Transverse colon (tissue), 4 donors: ENCODE results near the gene VWA3B. TPM values are rescaled to one million over a fixed set of nuclear protein-coding genes. Genes with fewer than 3 reads are reported as not detected.

Experiments
- DNase-seq: peaks from one replicate; pipeline ENCODE4 v3.0.0-alpha.2; 2019
- H3K27ac ChIP-seq, 4 donors: fragments of 200-600 bp; sonication (generic); 2 replicates each; pipeline ENCODE4 v1.5.1; 2016 to 2018; ENCODE audit warnings: inconsistent platforms in 4 of 4
- H3K27me3 ChIP-seq: fragments of 200-600 bp; sonication (generic); 2 replicates; pipeline ENCODE4 v1.5.1; 2017; ENCODE audit warnings: inconsistent platforms
- H3K36me3 ChIP-seq, 4 donors: fragments of 200-600 bp; sonication (generic); 2 replicates each; pipeline ENCODE4 v1.5.1; 2017 to 2019; ENCODE audit warnings: inconsistent platforms in 4 of 4
- H3K4me1 ChIP-seq, 4 donors: fragments of 200-600 bp; sonication (generic); 2 replicates each; pipeline ENCODE4 v1.5.1; 2017 to 2020; ENCODE audit warnings: inconsistent platforms in 4 of 4
- H3K4me3 ChIP-seq, 4 donors: fragments of 200-600 bp; sonication (generic); 1 replicate in 1 of 4; 2 replicates in 3 of 4; pipeline versions ENCODE4 v1.5.1 to v1.6.1; 2017 to 2019; ENCODE audit warnings: inconsistent platforms in 4 of 4
- H3K9me3 ChIP-seq, 2 donors: fragments of 200-600 bp; sonication (generic); 2 replicates each; pipeline ENCODE4 v1.5.1; 2017 to 2019; ENCODE audit warnings: inconsistent platforms in 2 of 2
- CTCF ChIP-seq, 5 experiments: fragments of 200-600 bp in 3 of 5; fragments of 450-650 bp in 2 of 5; sonication (generic) in 3 of 5; IDR thresholded peaks; 1 replicate in 2 of 5; 2 replicates in 3 of 5; pipeline ENCODE4 v1.5.1; 2016 to 2017; ENCODE audit warnings: antibody characterized with exemption in 5 of 5, inconsistent platforms in 3 of 5, mild to moderate bottlenecking in 2 of 5, moderate library complexity in 1 of 5
- EP300 ChIP-seq: sonication (generic); formaldehyde crosslinking; IDR thresholded peaks from one replicate; pipeline ENCODE4 v1.6.1; 2017; ENCODE audit warnings: antibody characterized with exemption, low read depth
- POLR2A ChIP-seq: fragments of 450-650 bp; IDR thresholded peaks from one replicate; pipeline ENCODE4 v1.6.1; 2016; ENCODE audit warnings: antibody characterized with exemption, mild to moderate bottlenecking, moderate library complexity
- POLR2AphosphoS5 ChIP-seq, 3 donors: sonication (generic); formaldehyde crosslinking; IDR thresholded peaks; one replicate each; pipeline ENCODE4 v1.6.1; 2016; ENCODE audit warnings: antibody characterized with exemption in 3 of 3
- WGBS, 2 donors: methylation state at CpG; one replicate each; pipeline ENCODE4 v1.1.5; 2018; ENCODE audit warnings: low coverage in 1 of 2; 5-methylcytosine and 5-hydroxymethylcytosine counted together
- in situ Hi-C, 4 donors: fragments of 200-750 bp; cut with MboI; loops; one replicate each; pipeline versions ENCODE4 v1.15.0 to v1.15.1; 2017; ENCODE audit warnings: low sequenced_read_pairs in 3 of 4, low pct_ligation_motif_present in 1 of 4, low pct_unique_long_range_greater_than_20kb in 1 of 4
- intact Hi-C: fragments of 100-400 bp; cut with DNase I; formaldehyde crosslinking; loops from one replicate; pipeline ENCODE4 v1.15.1; 2023; ENCODE audit warnings: low total_unique reads
- total RNA-seq, 4 donors: library from RNA; depleted of rRNA; stranded (reverse); fragments of >200 nt; gene quantifications; one replicate each; pipeline ENCODE4 v1.1.0, GENCODE V29; 2016

The VWA3B gene
- total RNA-seq, 4 donors from 2014 or later = 0.41 to 0.48 TPM; not detected in 2

GRCh38 chr2:98067160-98067559, 19.8 kb upstream of the VWA3B start:
- in situ Hi-C loops = no loop called here
- TF ChIP-seq POLR2A (no peak), EP300 (no peak), CTCF (IDR thresholded peaks at IDR 0.05) (no peak), POLR2AphosphoS5 (IDR thresholded peaks at IDR 0.05) (no peak)

GRCh38 chr2:98070081-98070480, 16.9 kb upstream of the VWA3B start:
- Histone ChIP-seq H3K27me3 (no peaks in the 10 kb centered on the region), H3K36me3 (no peaks in the 10 kb centered on the region), H3K27ac (peak overlapping the region in 3 of 4 donors; percentile 23 to 53 (median 31)), H3K4me3 (no peak overlapping the region), H3K9me3 (no peaks in the 10 kb centered on the region), H3K4me1 (peaks cover 0 to 4% (median 0%) of the 10 kb centered on the region in 4 donors)
- 67 to 75% methylated on average over 4 to 11 of the region's 11 CpGs for WGBS, 2 donors
- in situ Hi-C loops = no loop called here
- no peak for DNase-seq
- intact Hi-C loops = no loop called here
- TF ChIP-seq POLR2AphosphoS5 (IDR thresholded peaks at IDR 0.05) = no peak

More at GRCh38 chr2:98067160-98067559, 19.8 kb upstream of the VWA3B start:
- Histone ChIP-seq H3K36me3 (no peaks in the 10 kb centered on the region), H3K4me3 (no peak overlapping the region), H3K27ac (no peak overlapping the region), H3K4me1 (peaks cover 0 to 4% (median 0%) of the 10 kb centered on the region in 4 donors), H3K27me3 (no peaks in the 10 kb centered on the region), H3K9me3 (no peaks in the 10 kb centered on the region)
- no peak for DNase-seq
- intact Hi-C loops = no loop called here
- WGBS, 2 donors = 94 to 100% methylated on average over 1 to 5 of the region's 5 CpGs

GRCh38 chr2:98072442-98072841, 14.5 kb upstream of the VWA3B start:
- Histone ChIP-seq H3K27me3 (no peaks in the 10 kb centered on the region), H3K9me3 (no peaks in the 10 kb centered on the region), H3K4me3 (no peak overlapping the region), H3K36me3 (no peaks in the 10 kb centered on the region), H3K27ac (no peak overlapping the region), H3K4me1 (peaks cover 0 to 4% (median 0%) of the 10 kb centered on the region in 4 donors)
- intact Hi-C loops = no loop called here
- in situ Hi-C loops = no loop called here
- TF ChIP-seq POLR2AphosphoS5 (IDR thresholded peaks at IDR 0.05) = no peak
- TF ChIP-seq POLR2A = no peak
- no peak for TF ChIP-seq CTCF (IDR thresholded peaks at IDR 0.05)
- no peak for TF ChIP-seq EP300
- no peak for DNase-seq
- 99 to 100% methylated on average over 2 to 7 of the region's 7 CpGs for WGBS, 2 donors

- Histone ChIP-seq H3K4me1 (no peaks in the 10 kb centered on the region), H3K9me3 (no peaks in the 10 kb centered on the region), H3K36me3 (no peaks in the 10 kb centered on the region), H3K4me3 (no peak overlapping the region), H3K27me3 (no peaks in the 10 kb centered on the region), H3K27ac (no peak overlapping the region)
- 81 to 100% methylated on average over 1 to 2 of the region's 2 CpGs for WGBS, 2 donors
- intact Hi-C loops (no loop called here), in situ Hi-C loops (no loop called here)
- no peak for DNase-seq
- TF ChIP-seq POLR2A (no peak), POLR2AphosphoS5 (IDR thresholded peaks at IDR 0.05) (no peak), CTCF (IDR thresholded peaks at IDR 0.05) (no peak), EP300 (no peak)
Observed at GRCh38 chr2:98078701-98079100, 8.3 kb upstream of the VWA3B start.

- Histone ChIP-seq H3K36me3 (no peaks in the 10 kb centered on the region), H3K4me3 (no peak overlapping the region), H3K27me3 (peaks cover 4% of the 10 kb centered on the region), H3K9me3 (no peaks in the 10 kb centered on the region), H3K27ac (peak overlapping the region; percentile 73 to 80 (median 76)), H3K4me1 (peaks cover 0 to 37% (median 23%) of the 10 kb centered on the region in 4 donors)
- WGBS, 2 donors = 47 to 67% methylated on average over 5 of the region's 5 CpGs
- TF ChIP-seq CTCF (IDR thresholded peaks at IDR 0.05) (peak in 1 of 5 experiments; percentile 10), EP300 (no peak)
- in situ Hi-C loops = no loop called here
- intact Hi-C loops = no loop called here
- peak; percentile 20 for DNase-seq
Observed at GRCh38 chr2:98084151-98084868, 2.7 kb upstream of the VWA3B start.
